Activated CD4-positive, CD25-positive, alpha-beta regulatory T cell (primary cell): ENCODE data around the gene GPC6.

Source experiments
- DNase-seq, 4 experiments: peaks; one replicate each; lab custom pipeline; 2025; lab: John Stamatoyannopoulos, UW

The GPC6 gene

GRCh38 chr13:93975242-93975641, 748.6 kb downstream of the GPC6 start:
- no peak for DNase-seq

GRCh38 chr13:93976528-93976927, 749.9 kb downstream of the GPC6 start:
- no peak for DNase-seq

GRCh38 chr13:93977986-93978385, 751.4 kb downstream of the GPC6 start:
- DNase-seq = no peak

GRCh38 chr13:93981426-93981977, 754.9 kb downstream of the GPC6 start:
- no peak for DNase-seq

GRCh38 chr13:93982179-93982918, 755.7 kb downstream of the GPC6 start:
- no peak for DNase-seq

GRCh38 chr13:93984052-93984451, 757.4 kb downstream of the GPC6 start:
- no peak for DNase-seq

- DNase-seq = no peak
These were observed 758.3 kb downstream of the GPC6 start for GRCh38 chr13:93984876-93985275.

GRCh38 chr13:93987458-93987857, 760.9 kb downstream of the GPC6 start:
- no peak for DNase-seq

GRCh38 chr13:93991569-93991968, 765.0 kb downstream of the GPC6 start:
- DNase-seq = no peak

- DNase-seq = no peak
These were observed 769.9 kb downstream of the GPC6 start for GRCh38 chr13:93996481-93996880.

- DNase-seq = no peak
These were observed 779.7 kb downstream of the GPC6 start for GRCh38 chr13:94006296-94006695.

- DNase-seq = no peak
These were observed 780.5 kb downstream of the GPC6 start for GRCh38 chr13:94007072-94007471.

GRCh38 chr13:94009701-94010100, 783.1 kb downstream of the GPC6 start:
- no peak for DNase-seq

- no peak for DNase-seq
These were observed 787.9 kb downstream of the GPC6 start for GRCh38 chr13:94014461-94014860.

- DNase-seq = no peak
These were observed 793.8 kb downstream of the GPC6 start for GRCh38 chr13:94020426-94020825.

- no peak for DNase-seq
These were observed 794.2 kb downstream of the GPC6 start for GRCh38 chr13:94020833-94021232.

GRCh38 chr13:94028234-94028633, 801.6 kb downstream of the GPC6 start:
- DNase-seq = no peak

GRCh38 chr13:94028650-94029049, 802.0 kb downstream of the GPC6 start:
- DNase-seq = no peak

- no peak for DNase-seq
These were observed 804.0 kb downstream of the GPC6 start for GRCh38 chr13:94030415-94031119.

- DNase-seq = no peak
These were observed 805.0 kb downstream of the GPC6 start for GRCh38 chr13:94031609-94032008.

- no peak for DNase-seq
These were observed 806.5 kb downstream of the GPC6 start for GRCh38 chr13:94033098-94033497.

- DNase-seq = no peak
These were observed 807.4 kb downstream of the GPC6 start for GRCh38 chr13:94033830-94034642.
